HEK293 (cell line): Measurements from ENCODE around the gene ZNF664.
A peak's percentile ranks its signal among the peaks of the same experiment; 100 is the strongest.

Experiments used
- CTCF ChIA-PET: fragments of 350-600 bp; formaldehyde crosslinking; extraction: SDS; loops from one replicate; lab custom pipeline; 2021; ENCODE audit warnings: antibody characterized with exemption; lab: Yijun Ruan, JAX
- POLR2A ChIA-PET: fragments of 300-600 bp; formaldehyde crosslinking; extraction: SDS; loops from one replicate; lab custom pipeline; 2020; ENCODE audit warnings: antibody characterized with exemption, inconsistent platforms; lab: Yijun Ruan, JAX
- H3K27ac ChIP-seq: fragments of 200-500 bp; sonication (Bioruptor generic); 2 replicates; pipeline ENCODE4 v1.5.1; 2014; ENCODE audit warnings: low read depth, low read length, control low read depth, inconsistent platforms; ENCODE audit errors: extremely low read depth
- H3K36me3 ChIP-seq, 2 experiments: fragments of 200-500 bp in 1 of 2; sonication (Bioruptor generic) in 1 of 2; 1 replicate in 1 of 2; 2 replicates in 1 of 2; pipeline ENCODE4 v1.5.1; 2014 to 2017; ENCODE audit warnings: inconsistent platforms in 2 of 2, low read length in 2 of 2; ENCODE audit not compliant: control insufficient read depth in 2 of 2, insufficient read depth in 1 of 2
- H3K4me1 ChIP-seq: fragments of 200-500 bp; sonication (Bioruptor generic); 2 replicates; pipeline ENCODE4 v1.5.1; 2014; ENCODE audit warnings: mild to moderate bottlenecking, low read length, inconsistent platforms; ENCODE audit not compliant: control insufficient read depth, insufficient read depth
- H3K4me3 ChIP-seq: 2 replicates; pipeline ENCODE4 v1.5.1; 2011; ENCODE audit warnings: low read depth, mild to moderate bottlenecking, control low read depth, low read length, moderate library complexity
- H3K9me3 ChIP-seq: fragments of 200-500 bp; sonication (Bioruptor generic); 2 replicates; pipeline ENCODE4 v1.5.1; 2014; ENCODE audit warnings: low read depth, low read length, inconsistent platforms; ENCODE audit not compliant: control insufficient read depth, insufficient read depth
- BCL11A ChIP-seq: fragments of 450-650 bp; formaldehyde crosslinking; IDR thresholded peaks from 2 replicates; pipeline ENCODE4 v1.5.1; 2016; ENCODE audit warnings: low read depth, missing biosample characterization, missing genetic modification characterization
- GFI1B ChIP-seq: fragments of 450-650 bp; formaldehyde crosslinking; IDR thresholded peaks from 2 replicates; pipeline ENCODE4 v1.5.1; 2016; ENCODE audit warnings: missing biosample characterization, missing genetic modification characterization
- GLI2 ChIP-seq: fragments of 450-650 bp; formaldehyde crosslinking; IDR thresholded peaks from 2 replicates; pipeline ENCODE4; 2017; ENCODE audit warnings: missing biosample characterization, missing genetic modification characterization, low read depth, borderline replicate concordance
- TCF7L2 ChIP-seq: IDR thresholded peaks from 2 replicates; pipeline ENCODE4 v1.6.1; 2011; ENCODE audit warnings: low read depth, mild to moderate bottlenecking, inconsistent platforms, low read length, moderate library complexity, borderline replicate concordance
- ZIC2 ChIP-seq: fragments of 450-650 bp; formaldehyde crosslinking; IDR thresholded peaks from 2 replicates; pipeline ENCODE4 v1.5.1; 2016; ENCODE audit warnings: missing biosample characterization, missing genetic modification characterization
- ZNF112 ChIP-seq: fragments of 450-650 bp; formaldehyde crosslinking; IDR thresholded peaks from 2 replicates; pipeline ENCODE4 v1.5.0; 2017; ENCODE audit warnings: missing biosample characterization, missing genetic modification characterization
- ZNF146 ChIP-seq: fragments of 450-650 bp; formaldehyde crosslinking; IDR thresholded peaks from 2 replicates; pipeline ENCODE4 v1.5.1; 2016; ENCODE audit warnings: missing biosample characterization, missing genetic modification characterization
- ZNF155 ChIP-seq: fragments of 450-650 bp; formaldehyde crosslinking; IDR thresholded peaks from 2 replicates; pipeline ENCODE4 v1.5.1; 2016; ENCODE audit warnings: missing biosample characterization, missing genetic modification characterization
- ZNF16 ChIP-seq: fragments of 450-650 bp; formaldehyde crosslinking; IDR thresholded peaks from 2 replicates; pipeline ENCODE4 v1.5.1; 2016; ENCODE audit warnings: low read depth, missing biosample characterization, missing genetic modification characterization
- ZNF175 ChIP-seq: fragments of 450-650 bp; formaldehyde crosslinking; IDR thresholded peaks from 2 replicates; pipeline ENCODE4 v1.5.1; 2016; ENCODE audit warnings: missing biosample characterization, missing genetic modification characterization
- ZNF530 ChIP-seq: fragments of 450-650 bp; formaldehyde crosslinking; IDR thresholded peaks from 2 replicates; pipeline ENCODE4 v1.5.1; 2016; ENCODE audit warnings: low read depth, missing biosample characterization, missing genetic modification characterization
- ZNF561 ChIP-seq: fragments of 450-650 bp; IDR thresholded peaks from 2 replicates; pipeline ENCODE4 v1.5.1; 2018; ENCODE audit warnings: missing biosample characterization, missing genetic modification characterization, borderline replicate concordance
- ZNF610 ChIP-seq: fragments of 450-650 bp; formaldehyde crosslinking; IDR thresholded peaks from 2 replicates; pipeline ENCODE4 v1.5.1; 2016; ENCODE audit warnings: missing biosample characterization, missing genetic modification characterization, borderline replicate concordance
- TF ChIP-seq, protein P1 (sequence below): fragments of 450-650 bp; formaldehyde crosslinking; IDR thresholded peaks from 2 replicates; pipeline ENCODE4 v1.5.1; 2016; ENCODE audit warnings: missing biosample characterization, missing genetic modification characterization, low read depth
- TF ChIP-seq, protein P2 (sequence below): fragments of 450-650 bp; formaldehyde crosslinking; IDR thresholded peaks from 2 replicates; pipeline ENCODE4; 2016; ENCODE audit warnings: missing biosample characterization, missing genetic modification characterization
- TF ChIP-seq, protein P3 (sequence below): fragments of 450-650 bp; formaldehyde crosslinking; IDR thresholded peaks from 2 replicates; pipeline ENCODE4 v1.5.1; 2016; ENCODE audit warnings: missing biosample characterization, missing genetic modification characterization, low read depth
- TF ChIP-seq, protein P4 (sequence below): fragments of 450-650 bp; formaldehyde crosslinking; IDR thresholded peaks from 2 replicates; pipeline ENCODE4 v1.5.1; 2016; ENCODE audit warnings: missing biosample characterization, missing genetic modification characterization
- TF ChIP-seq, protein P5 (sequence below): fragments of 450-650 bp; formaldehyde crosslinking; IDR thresholded peaks from 2 replicates; pipeline ENCODE4 v1.5.1; 2017; ENCODE audit warnings: missing biosample characterization, missing genetic modification characterization

ZNF664 gene

DNA sequence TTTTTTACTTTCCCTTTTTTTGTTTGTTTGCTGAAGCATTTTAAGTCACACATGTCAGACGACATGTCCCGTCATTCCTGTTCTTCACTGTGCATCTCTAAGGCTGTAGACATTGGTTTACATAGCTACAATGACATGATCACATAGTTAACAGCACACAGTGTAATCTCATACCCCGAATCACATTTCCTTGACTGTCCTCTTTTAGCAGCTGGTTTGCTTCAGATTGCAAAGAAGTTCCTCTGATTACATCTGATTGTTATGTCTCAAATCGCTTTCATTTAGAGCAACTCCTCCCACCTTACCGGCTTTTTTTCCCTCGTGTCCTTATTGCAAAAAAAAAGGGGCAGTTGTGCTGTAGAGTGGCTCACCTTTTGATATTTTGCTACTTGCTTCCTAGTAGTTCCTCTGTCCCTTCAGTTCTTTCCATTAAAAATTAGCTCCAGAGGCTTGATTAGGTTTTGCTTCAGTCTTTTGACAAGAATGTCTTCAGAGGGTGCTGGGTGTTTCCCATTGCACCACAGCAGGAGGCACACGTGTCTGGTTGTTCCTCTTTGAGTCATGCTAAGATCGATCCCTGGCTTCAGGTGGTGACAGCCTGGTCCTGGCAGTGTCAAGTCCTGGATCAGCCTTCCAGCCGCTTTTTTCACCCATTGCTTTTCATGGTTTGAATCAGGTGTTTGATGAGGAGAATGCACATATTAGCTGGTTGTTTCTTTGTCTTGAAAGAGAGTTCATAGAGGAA lies 35.0 kb downstream of the ZNF664 start:
- H3K4me1 ChIP-seq = no peaks in the 10 kb centered on the region
- 0 out of 2 replicates have a peak, but pooled peaks have one; percentile 17 for TF ChIP-seq ZIC2 (tag by site-specific recombination)
- no peak for TF ChIP-seq ZNF610 (tag by site-specific recombination)
- TF ChIP-seq, all 188 proteins: peak for 1
- POLR2A ChIA-PET = no interaction called here
- H3K4me3 ChIP-seq = no peak overlapping the region
- CTCF ChIA-PET = interaction anchor here (1.0 to 1.2 kb wide), 2 partner anchors 10 to 24 kb away, joined by 3 to 6 read pairs; no protein-coding TSS in a partner anchor
- H3K27ac ChIP-seq = no peak overlapping the region
- no peaks in the 10 kb centered on the region for H3K9me3 ChIP-seq
- peaks cover 39 to 62% of the 10 kb centered on the region in 2 experiments for H3K36me3 ChIP-seq

DNA sequence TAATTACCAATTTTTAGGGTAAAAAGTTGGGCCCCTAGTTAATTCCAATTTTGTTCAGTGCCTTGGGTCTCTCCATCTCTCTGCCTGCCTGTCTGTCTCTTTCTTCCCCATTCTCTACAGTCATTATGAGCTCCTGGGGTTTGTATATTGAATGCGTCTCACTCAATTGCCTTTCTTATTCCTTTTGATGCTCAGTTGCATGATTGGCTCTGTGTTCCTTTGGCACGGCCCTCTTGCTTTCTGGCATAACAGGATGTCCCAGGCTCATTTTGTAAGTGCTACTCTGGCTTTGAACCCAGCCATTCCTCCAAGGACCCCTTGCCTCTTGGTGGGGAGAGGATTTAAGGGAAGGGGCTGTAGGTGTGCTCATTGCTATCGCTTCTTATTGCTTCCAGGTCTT lies 35.6 kb downstream of the ZNF664 start:
- H3K4me3 ChIP-seq = no peak overlapping the region
- H3K27ac ChIP-seq = no peak overlapping the region
- no peaks in the 10 kb centered on the region for H3K9me3 ChIP-seq
- POLR2A ChIA-PET = no interaction called here
- peaks cover 36 to 68% of the 10 kb centered on the region in 2 experiments for H3K36me3 ChIP-seq
- H3K4me1 ChIP-seq = no peaks in the 10 kb centered on the region
- TF ChIP-seq BCL11A (tag by site-specific recombination) (no peak), ZNF175 (tag by site-specific recombination) (no peak), ZNF155 (no peak), GFI1B (no peak), ZNF16 (no peak), ZNF112 (no peak), TCF7L2 (no peak), GLI2 (tag by site-specific recombination) (no peak), ZNF530 (tag by site-specific recombination) (no peak), ZNF146 (tag by site-specific recombination) (no peak), ZNF561 (no peak)
- TF ChIP-seq, protein P1, sequence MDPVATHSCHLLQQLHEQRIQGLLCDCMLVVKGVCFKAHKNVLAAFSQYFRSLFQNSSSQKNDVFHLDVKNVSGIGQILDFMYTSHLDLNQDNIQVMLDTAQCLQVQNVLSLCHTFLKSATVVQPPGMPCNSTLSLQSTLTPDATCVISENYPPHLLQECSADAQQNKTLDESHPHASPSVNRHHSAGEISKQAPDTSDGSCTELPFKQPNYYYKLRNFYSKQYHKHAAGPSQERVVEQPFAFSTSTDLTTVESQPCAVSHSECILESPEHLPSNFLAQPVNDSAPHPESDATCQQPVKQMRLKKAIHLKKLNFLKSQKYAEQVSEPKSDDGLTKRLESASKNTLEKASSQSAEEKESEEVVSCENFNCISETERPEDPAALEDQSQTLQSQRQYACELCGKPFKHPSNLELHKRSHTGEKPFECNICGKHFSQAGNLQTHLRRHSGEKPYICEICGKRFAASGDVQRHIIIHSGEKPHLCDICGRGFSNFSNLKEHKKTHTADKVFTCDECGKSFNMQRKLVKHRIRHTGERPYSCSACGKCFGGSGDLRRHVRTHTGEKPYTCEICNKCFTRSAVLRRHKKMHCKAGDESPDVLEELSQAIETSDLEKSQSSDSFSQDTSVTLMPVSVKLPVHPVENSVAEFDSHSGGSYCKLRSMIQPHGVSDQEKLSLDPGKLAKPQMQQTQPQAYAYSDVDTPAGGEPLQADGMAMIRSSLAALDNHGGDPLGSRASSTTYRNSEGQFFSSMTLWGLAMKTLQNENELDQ (tag by site-specific recombination) = no peak
- TF ChIP-seq, protein P2, sequence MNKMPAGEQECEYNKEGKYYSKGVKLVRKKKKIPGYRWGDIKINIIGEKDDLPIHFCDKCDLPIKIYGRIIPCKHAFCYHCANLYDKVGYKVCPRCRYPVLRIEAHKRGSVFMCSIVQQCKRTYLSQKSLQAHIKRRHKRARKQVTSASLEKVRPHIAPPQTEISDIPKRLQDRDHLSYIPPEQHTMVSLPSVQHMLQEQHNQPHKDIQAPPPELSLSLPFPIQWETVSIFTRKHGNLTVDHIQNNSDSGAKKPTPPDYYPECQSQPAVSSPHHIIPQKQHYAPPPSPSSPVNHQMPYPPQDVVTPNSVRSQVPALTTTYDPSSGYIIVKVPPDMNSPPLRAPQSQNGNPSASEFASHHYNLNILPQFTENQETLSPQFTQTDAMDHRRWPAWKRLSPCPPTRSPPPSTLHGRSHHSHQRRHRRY (tag by site-specific recombination) = no peak
- TF ChIP-seq, protein P3, sequence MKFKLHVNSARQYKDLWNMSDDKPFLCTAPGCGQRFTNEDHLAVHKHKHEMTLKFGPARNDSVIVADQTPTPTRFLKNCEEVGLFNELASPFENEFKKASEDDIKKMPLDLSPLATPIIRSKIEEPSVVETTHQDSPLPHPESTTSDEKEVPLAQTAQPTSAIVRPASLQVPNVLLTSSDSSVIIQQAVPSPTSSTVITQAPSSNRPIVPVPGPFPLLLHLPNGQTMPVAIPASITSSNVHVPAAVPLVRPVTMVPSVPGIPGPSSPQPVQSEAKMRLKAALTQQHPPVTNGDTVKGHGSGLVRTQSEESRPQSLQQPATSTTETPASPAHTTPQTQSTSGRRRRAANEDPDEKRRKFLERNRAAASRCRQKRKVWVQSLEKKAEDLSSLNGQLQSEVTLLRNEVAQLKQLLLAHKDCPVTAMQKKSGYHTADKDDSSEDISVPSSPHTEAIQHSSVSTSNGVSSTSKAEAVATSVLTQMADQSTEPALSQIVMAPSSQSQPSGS (tag by site-specific recombination) = no peak
- TF ChIP-seq, protein P4, sequence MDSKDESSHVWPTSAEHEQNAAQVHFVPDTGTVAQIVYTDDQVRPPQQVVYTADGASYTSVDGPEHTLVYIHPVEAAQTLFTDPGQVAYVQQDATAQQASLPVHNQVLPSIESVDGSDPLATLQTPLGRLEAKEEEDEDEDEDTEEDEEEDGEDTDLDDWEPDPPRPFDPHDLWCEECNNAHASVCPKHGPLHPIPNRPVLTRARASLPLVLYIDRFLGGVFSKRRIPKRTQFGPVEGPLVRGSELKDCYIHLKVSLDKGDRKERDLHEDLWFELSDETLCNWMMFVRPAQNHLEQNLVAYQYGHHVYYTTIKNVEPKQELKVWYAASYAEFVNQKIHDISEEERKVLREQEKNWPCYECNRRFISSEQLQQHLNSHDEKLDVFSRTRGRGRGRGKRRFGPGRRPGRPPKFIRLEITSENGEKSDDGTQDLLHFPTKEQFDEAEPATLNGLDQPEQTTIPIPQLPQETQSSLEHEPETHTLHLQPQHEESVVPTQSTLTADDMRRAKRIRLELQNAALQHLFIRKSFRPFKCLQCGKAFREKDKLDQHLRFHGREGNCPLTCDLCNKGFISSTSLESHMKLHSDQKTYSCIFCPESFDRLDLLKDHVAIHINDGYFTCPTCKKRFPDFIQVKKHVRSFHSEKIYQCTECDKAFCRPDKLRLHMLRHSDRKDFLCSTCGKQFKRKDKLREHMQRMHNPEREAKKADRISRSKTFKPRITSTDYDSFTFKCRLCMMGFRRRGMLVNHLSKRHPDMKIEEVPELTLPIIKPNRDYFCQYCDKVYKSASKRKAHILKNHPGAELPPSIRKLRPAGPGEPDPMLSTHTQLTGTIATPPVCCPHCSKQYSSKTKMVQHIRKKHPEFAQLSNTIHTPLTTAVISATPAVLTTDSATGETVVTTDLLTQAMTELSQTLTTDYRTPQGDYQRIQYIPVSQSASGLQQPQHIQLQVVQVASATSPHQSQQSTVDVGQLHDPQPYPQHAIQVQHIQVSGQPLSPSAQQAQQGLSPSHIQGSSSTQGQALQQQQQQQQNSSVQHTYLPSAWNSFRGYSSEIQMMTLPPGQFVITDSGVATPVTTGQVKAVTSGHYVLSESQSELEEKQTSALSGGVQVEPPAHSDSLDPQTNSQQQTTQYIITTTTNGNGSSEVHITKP = no peak
- TF ChIP-seq, protein P5, sequence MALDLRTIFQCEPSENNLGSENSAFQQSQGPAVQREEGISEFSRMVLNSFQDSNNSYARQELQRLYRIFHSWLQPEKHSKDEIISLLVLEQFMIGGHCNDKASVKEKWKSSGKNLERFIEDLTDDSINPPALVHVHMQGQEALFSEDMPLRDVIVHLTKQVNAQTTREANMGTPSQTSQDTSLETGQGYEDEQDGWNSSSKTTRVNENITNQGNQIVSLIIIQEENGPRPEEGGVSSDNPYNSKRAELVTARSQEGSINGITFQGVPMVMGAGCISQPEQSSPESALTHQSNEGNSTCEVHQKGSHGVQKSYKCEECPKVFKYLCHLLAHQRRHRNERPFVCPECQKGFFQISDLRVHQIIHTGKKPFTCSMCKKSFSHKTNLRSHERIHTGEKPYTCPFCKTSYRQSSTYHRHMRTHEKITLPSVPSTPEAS (tag by site-specific recombination) = no peak
- TF ChIP-seq, all 188 proteins: peak for 0
- CTCF ChIA-PET = interaction anchor here (0.6 to 1.2 kb wide), 3 partner anchors 11 to 28 kb away, joined by 3 to 6 read pairs (median 4); no protein-coding TSS in a partner anchor
